CD4-positive, alpha-beta T cell treated with Interleukin-6 for 4 hours (primary cell): ENCODE results near the gene RHOBTB3.

Experiments used
- DNase-seq: peaks from one replicate; pipeline ENCODE4 v3.0.0-alpha.2; 2020; ENCODE audit warnings: mixed read lengths

The RHOBTB3 gene

GRCh38 chr5:95770830-95771708, 39.9 kb downstream of the RHOBTB3 start:
- DNase-seq: no peak

- no peak for DNase-seq
Observed at GRCh38 chr5:95771892-95772291, 40.8 kb downstream of the RHOBTB3 start.

- no peak for DNase-seq
Observed at GRCh38 chr5:95773335-95774059, 42.4 kb downstream of the RHOBTB3 start.

- no peak for DNase-seq
Observed at GRCh38 chr5:95777441-95777840, 46.3 kb downstream of the RHOBTB3 start.

GRCh38 chr5:95778713-95779436, 47.7 kb downstream of the RHOBTB3 start:
- no peak for DNase-seq

GRCh38 chr5:95779611-95780010, 48.5 kb downstream of the RHOBTB3 start:
- DNase-seq: no peak

- DNase-seq: no peak
Observed at GRCh38 chr5:95780597-95780996, 49.5 kb downstream of the RHOBTB3 start.

- peak; percentile 83 for DNase-seq
Observed at GRCh38 chr5:95781101-95781583, 50.0 kb downstream of the RHOBTB3 start.

GRCh38 chr5:95782181-95782580, 51.0 kb downstream of the RHOBTB3 start:
- no peak for DNase-seq

- DNase-seq: no peak
Observed at GRCh38 chr5:95783661-95784060, 52.5 kb downstream of the RHOBTB3 start.

- DNase-seq: no peak
Observed at GRCh38 chr5:95784514-95785302, 53.6 kb downstream of the RHOBTB3 start.

- DNase-seq: no peak
Observed at GRCh38 chr5:95786821-95787418, 55.8 kb downstream of the RHOBTB3 start.

GRCh38 chr5:95788493-95788892, 57.4 kb downstream of the RHOBTB3 start:
- no peak for DNase-seq

- DNase-seq: no peak
Observed at GRCh38 chr5:95791751-95792150, 60.6 kb downstream of the RHOBTB3 start.

GRCh38 chr5:95794070-95794516, 63.0 kb downstream of the RHOBTB3 start:
- DNase-seq: no peak

- no peak for DNase-seq
Observed at GRCh38 chr5:95797301-95797700, 66.2 kb downstream of the RHOBTB3 start.

- no peak for DNase-seq
Observed at GRCh38 chr5:95798048-95798447, 66.9 kb downstream of the RHOBTB3 start.

- no peak for DNase-seq
Observed at GRCh38 chr5:95798545-95798944, 67.4 kb downstream of the RHOBTB3 start.

GRCh38 chr5:95799191-95799835, 68.2 kb downstream of the RHOBTB3 start:
- no peak for DNase-seq

- no peak for DNase-seq
Observed at GRCh38 chr5:95800553-95800952, 69.4 kb downstream of the RHOBTB3 start.

- no peak for DNase-seq
Observed at GRCh38 chr5:95801532-95801931, 70.4 kb downstream of the RHOBTB3 start.
